NCI-H2029 (cell line): ENCODE data around the gene LRBA.

Source experiments
- DNase-seq: peaks from one replicate; lab custom pipeline; 2025; lab: John Stamatoyannopoulos, UW

The LRBA gene

GRCh38 chr4:150495550-150495949, 519.5 kb downstream of the LRBA start:
- no peak for DNase-seq

GRCh38 chr4:150493851-150494250, 521.2 kb downstream of the LRBA start:
- no peak for DNase-seq

- no peak for DNase-seq
These were observed 523.7 kb downstream of the LRBA start for GRCh38 chr4:150491132-150492049.

DNA sequence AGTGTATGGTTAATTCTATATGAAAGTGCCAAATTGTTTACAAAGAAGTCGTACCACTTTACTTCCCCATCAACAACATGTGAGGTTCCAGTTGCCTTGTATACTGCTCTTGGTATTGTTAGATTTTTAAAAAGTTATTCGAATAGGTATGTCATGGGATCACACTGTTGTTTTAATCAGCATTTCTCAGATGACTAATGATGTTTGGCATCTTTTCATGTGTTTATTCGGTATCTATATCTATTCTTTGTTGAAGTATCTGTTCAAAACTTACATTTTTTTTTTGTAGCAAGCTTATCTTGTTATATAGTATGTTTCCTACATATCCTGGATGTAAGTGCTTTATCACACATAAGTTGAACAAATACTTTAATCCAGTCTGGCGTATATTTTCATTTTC, 532.5 kb downstream of the LRBA start:
- DNase-seq, result no peak

GRCh38 chr4:150479657-150480056, 535.4 kb downstream of the LRBA start:
- DNase-seq, result no peak

DNA sequence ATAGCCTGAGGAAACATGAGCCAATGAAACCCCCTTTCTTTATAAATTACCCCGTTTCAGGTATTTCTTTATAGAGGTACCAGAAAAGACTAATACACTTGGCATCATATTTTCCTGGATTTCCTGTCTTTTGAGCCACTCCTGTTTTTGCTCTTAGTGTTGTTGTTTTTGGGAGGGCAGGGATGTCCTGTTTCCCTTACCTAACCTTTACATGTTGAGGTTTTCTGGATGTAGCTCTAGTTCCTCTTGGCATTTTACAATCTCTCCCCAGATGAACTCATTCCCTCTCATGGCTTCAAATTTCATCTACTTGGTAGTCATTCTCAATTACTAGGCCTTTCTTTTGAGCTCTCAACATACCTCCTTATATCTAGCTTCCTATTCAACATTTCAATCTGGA, 537.2 kb downstream of the LRBA start:
- no peak for DNase-seq

- DNase-seq, result no peak
These were observed 538.3 kb downstream of the LRBA start for GRCh38 chr4:150476776-150477175.

DNA sequence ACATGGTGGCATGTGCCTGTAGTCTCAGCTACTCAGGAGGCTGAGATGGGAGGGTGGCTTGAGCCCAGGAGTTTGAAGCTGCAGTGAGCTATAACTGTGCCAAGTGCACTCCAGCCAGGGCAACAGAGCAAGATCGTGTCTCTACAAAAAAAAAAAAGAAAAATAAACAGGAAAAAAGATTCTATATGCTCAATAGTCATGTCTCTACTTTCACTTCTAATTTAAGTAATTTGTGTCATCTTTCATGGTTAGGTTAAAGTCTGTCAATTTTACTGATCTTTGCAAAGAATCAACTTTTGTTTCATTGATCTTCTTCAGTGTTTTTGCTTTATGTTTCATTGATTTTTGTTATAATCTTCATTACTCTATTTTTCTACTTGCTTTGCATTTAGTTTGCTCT, 539.3 kb downstream of the LRBA start:
- no peak for DNase-seq

- DNase-seq, result no peak
These were observed 550.6 kb downstream of the LRBA start for GRCh38 chr4:150464523-150464922.

DNA sequence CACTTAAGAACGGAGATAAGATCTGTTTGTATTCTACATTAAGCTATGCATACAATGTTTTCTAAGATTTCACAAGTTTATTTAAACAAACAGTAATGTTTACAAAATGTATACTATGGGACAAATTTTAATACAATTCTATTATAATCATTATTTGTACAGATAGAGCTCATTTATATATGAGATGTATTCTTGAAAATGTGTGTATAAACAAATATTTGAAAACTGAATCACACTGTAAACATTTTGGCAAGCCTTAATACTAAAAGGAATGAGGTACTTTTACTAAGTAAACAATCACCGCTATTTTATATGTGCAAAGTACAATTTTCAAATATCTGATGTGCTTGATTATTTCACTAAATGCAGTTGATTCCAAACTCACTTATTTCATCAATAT, 552.3 kb downstream of the LRBA start:
- DNase-seq, result no peak

GRCh38 chr4:150461957-150462356, 553.1 kb downstream of the LRBA start:
- no peak for DNase-seq

DNA sequence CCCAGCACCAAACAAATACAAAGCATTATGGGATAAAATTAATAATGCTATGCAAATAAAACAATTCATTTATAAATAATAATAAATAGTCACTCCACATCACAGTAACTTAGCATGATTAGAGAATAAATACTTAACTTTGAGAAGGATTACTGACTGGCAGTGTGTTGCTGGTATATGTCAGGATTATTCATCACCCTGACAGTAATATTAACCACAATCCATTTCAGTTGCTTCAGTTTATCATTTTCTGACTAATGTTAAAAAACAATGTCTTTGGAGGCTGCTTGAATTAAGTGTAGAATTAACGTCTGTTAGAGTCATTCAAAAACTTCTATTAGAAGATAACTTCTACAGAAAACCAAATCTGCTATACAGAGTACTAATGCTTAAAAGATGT, 557.3 kb downstream of the LRBA start:
- DNase-seq, result no peak

GRCh38 chr4:150451883-150452282, 563.2 kb downstream of the LRBA start:
- no peak for DNase-seq

- no peak for DNase-seq
These were observed 567.7 kb downstream of the LRBA start for GRCh38 chr4:150447356-150447755.

DNA sequence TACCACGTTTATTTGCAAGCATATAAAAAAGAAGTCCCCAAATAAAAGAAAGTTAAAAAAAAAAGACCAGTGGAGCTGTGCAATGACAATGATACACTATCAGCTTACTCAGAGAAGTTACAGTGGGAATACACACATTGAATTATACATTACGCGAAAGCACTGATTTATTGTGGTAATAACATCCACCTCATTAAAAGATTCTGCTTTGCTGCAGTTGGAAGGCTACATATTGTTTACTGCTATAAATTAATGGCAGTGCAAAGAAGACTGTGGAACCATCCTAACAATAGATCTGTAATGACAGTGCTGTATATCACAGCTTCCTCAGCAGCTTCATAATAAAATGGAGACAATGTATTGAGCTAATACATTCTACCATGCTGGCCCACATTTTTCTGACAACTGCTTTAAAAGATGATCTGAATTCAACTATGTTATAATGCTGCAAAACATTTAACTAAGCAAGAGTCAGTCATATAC, 575.6 kb downstream of the LRBA start:
- DNase-seq, result no peak

GRCh38 chr4:150436598-150437370, 578.3 kb downstream of the LRBA start:
- DNase-seq, result no peak

DNA sequence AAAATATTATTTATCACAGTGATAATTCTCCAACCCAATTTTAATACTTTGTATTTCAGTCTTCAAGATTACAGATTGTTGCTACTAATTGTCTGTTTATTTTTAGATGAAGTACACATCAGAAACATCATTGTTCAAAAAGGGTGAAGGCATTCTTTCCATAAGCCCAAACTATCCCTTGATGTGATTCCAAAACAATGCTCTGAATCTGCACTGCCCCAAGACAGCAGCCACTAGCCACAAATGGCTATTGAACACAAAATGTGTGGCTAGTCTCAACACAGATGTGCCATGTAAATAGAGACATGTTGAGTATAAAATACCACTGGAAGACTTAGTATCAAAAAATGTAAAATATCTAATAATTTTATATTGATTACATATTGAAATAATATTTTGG, 583.9 kb downstream of the LRBA start:
- no peak for DNase-seq

- no peak for DNase-seq
These were observed 589.9 kb downstream of the LRBA start for GRCh38 chr4:150425161-150425560.

DNA sequence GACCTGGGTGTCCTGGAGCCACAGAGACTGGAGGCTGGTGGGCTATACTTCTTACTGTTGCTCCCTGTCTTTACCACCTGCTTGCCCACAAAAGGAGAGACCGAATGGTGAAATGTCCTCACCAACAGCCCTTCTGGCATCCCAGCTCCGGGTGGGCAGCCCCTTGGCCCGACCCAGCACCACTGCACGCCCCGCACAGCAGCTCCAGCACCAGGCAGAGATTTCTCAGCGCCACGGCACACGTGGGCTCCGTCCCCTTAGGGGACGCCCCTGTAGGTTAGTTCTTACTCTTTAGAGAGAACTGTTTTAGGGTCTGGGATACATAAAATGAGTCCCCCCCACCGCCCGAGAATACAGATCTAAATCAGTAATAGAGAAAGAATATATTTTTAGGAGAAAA, 591.6 kb downstream of the LRBA start:
- no peak for DNase-seq

- DNase-seq, result no peak
These were observed 592.0 kb downstream of the LRBA start for GRCh38 chr4:150423074-150423473.

GRCh38 chr4:150421612-150422011, 593.5 kb downstream of the LRBA start:
- no peak for DNase-seq

DNA sequence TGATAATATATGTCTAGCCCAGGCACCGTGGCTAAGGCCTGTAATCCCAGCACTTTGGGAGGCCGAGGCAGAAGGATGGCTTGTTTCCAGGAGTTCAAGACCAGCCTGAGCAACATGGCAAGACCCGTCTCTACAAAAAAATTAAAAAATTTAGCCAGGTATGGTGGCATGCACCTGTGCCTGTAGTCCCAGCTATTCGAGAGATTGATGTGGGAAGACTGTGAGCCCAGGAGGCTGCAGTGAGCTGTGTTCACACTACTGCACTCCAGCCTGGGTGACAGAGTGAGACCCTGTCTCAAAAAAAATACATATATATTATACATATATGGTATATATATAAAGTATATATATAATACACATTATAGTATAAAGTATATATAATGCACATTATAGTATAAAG, 595.1 kb downstream of the LRBA start:
- DNase-seq, result no peak

DNA sequence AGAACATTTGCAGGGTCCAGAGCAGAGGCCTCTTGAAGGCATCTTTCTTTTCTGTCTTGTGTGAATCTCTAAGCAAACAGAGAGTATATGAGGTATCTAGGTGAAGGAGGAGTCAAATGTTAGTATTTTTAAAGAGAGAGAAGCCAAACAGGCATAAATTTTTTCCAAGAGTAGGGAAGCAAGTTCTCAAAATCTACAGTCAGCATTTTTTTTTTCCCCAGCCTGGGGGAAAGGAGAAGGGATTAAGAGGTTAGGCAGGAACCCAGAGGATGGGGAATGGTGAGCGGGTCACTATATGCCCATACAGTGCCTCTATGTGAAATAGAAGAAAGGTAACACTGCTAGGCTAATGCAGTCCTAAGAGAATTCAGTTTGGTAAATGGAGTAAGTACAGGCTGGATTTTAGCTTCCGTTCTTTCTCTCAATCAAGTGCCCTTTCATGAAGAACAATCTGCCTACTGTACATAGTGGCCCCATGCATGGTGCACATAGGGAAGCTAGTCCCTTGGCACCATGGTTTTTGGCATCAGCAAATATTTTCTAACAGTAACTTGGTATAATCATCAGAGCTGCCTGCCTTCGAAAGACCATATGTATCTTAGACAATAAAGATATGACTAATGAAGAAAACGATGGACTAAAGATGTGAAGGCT, 596.2 kb downstream of the LRBA start:
- DNase-seq, result no peak
